ENCODE measurements around the gene PHF21A.

PHF21A gene

GRCh38 chr11:46121301-46121723 is at the start of gene PHF21A:
TSS of gene PHF21A (minus strand) at chr11:46121454. CDS start at chr11:46084219, 37,235 bp downstream.
- DNase-seq (ENCODE audit: low read depth in 3 of 3) = peak; percentile 84 to 87 (median 86)

DNA sequence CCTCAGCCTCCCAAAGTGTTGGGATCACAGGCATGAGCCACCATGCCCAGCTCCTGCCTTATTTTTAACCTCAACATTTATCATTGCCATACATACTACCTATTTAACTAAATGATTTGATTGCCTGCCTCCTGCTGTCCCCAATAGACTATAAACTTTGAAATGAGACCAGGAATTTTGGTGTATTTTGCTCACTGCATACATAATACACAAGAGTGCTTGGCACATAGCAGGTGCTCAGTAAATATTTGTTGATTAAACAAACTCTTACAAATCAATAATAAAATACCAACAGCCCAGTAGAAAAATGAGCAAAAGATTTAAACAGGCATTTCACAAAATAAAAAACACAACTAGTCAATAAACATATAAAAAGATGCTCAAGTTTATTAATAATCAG is 49.5 kb upstream of the PHF21A start:
- DNase-seq (ENCODE audit: low read depth in 3 of 3) = no peak

GRCh38 chr11:46162700-46163099 is 41.4 kb upstream of the PHF21A start:
- peak in 1 of 3 donors; percentile 4 for DNase-seq (ENCODE audit: low read depth in 3 of 3)

GRCh38 chr11:46161201-46161600 is 39.9 kb upstream of the PHF21A start:
- DNase-seq (ENCODE audit: low read depth in 3 of 3) = no peak

DNA sequence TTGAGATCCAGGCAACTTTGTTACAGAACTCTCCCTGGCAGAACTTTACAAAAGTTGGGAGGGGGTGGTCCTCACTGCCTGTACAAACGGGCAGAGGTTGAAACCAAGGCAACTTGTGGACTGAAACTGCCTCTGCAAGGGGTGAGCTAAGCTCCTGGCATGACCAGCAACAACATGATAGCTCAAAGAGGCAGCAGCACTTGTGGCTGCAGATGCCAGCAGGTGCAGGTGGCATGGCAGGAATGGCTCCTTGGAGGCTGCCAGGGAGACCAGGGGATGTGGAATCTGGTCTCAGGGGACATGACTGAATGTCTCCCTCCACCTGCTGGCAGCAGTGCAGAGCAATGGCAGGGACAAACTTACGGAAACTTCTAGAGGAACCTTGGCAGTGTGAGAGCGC is 38.8 kb upstream of the PHF21A start:
- DNase-seq (ENCODE audit: low read depth in 3 of 3) = no peak

GRCh38 chr11:46159680-46160079 is 38.4 kb upstream of the PHF21A start:
- DNase-seq (ENCODE audit: low read depth in 3 of 3) = no peak

- no peak for DNase-seq (ENCODE audit: low read depth in 3 of 3)
These were observed 28.6 kb upstream of the PHF21A start for GRCh38 chr11:46149826-46150225.

DNA sequence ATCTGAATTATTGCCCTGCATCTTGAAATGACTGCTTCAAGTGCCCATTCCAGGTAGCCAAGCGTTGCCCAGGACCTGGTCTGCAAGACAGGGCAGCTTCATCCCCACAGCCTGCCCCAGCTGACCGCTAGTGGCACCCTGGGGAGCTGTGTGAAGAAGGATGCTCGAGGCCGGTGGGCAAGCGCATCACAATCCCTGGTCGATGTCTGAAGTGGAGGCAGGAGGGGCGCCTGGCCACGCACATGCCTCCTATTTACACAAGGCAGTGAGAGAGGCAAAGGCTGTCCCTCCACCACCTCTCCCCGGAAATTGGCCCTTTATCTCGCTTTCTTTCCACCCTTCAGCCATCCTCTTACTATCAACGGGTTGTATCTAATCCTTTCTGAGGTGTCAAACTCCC is 28.1 kb upstream of the PHF21A start:
- no peak for DNase-seq (ENCODE audit: low read depth in 3 of 3)

- no peak for DNase-seq (ENCODE audit: low read depth in 3 of 3)
These were observed 23.5 kb upstream of the PHF21A start for GRCh38 chr11:46144741-46145140.

DNA sequence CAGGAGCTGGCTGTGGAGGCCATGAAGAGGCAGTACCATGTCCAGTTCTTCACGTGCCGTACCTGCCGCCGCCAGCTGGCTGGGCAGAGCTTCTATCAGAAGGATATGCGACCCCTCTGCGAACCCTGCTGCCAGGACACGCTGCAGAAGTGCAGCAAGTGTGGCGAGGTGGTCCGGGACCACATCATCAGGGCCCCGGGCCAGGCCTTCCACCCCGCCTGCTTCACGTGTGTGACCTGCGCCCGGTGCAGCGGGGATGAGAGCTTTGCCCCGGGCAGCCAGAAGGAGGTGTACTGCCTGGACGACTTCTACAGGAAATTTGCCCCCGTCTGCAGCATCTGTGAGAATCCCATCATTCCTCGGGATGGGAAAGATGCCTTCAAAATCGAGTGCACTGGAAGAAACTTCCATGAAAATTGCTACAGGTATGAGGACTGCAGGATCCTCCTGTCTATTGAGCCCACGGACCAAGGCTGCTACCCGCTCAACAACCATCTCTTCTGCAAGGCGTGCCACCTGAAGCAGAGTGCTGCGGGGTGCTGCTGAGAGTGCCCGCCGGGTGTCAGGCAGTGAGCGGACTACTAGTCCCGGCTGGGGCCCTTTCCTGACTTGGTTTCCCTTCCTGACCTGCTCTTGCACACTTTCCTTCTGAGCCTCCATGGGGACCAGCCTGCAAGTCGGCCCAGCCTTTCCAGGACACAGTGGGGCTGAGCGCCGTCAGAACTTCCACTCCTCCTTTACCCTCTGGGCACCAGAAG is 22.0 kb upstream of the PHF21A start:
- DNase-seq (ENCODE audit: low read depth in 3 of 3) = no peak

GRCh38 chr11:46142561-46142960 is 21.3 kb upstream of the PHF21A start:
- no peak for DNase-seq (ENCODE audit: low read depth in 3 of 3)

DNA sequence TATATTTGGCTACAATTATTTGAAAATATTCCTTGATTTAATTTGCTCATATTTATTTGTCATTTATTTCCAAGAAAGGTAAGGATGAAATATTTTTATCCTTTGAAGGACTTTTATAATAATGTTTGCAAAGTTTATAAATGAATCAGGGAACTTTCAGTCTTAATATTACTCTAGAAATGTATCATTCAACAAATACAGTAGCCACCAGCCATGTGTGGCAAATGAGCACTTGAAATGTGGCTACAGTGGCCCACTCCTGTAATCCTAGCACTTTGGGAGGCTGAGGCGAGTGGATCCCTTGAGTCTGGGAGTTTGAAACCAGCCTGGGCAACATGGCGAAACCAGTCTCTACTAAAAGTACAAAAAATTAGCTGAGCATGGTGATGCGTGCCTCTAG is 20.3 kb upstream of the PHF21A start:
- DNase-seq (ENCODE audit: low read depth in 3 of 3) = no peak

DNA sequence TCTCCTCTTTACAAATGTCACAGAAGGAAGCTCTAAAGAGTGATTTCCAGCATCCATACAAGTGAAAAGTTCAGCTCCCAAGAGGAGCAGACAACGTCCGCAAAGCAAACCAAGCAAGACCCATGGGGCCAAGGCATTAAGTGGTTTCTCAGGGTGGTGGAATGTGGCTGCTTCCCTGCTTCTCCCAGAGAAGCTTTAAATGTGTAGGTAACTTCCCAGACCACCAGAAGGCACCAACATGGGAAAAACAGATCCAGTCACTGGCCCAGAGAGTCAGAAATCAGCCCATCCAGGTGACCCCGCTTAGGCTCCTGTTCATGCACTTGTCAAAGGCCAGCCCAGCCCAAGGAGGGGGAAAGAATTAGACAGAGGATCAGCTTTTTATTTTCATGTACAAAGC is 13.3 kb upstream of the PHF21A start:
- no peak for DNase-seq (ENCODE audit: low read depth in 3 of 3)

GRCh38 chr11:46134061-46134460 is 12.8 kb upstream of the PHF21A start:
- DNase-seq (ENCODE audit: low read depth in 3 of 3) = no peak

DNA sequence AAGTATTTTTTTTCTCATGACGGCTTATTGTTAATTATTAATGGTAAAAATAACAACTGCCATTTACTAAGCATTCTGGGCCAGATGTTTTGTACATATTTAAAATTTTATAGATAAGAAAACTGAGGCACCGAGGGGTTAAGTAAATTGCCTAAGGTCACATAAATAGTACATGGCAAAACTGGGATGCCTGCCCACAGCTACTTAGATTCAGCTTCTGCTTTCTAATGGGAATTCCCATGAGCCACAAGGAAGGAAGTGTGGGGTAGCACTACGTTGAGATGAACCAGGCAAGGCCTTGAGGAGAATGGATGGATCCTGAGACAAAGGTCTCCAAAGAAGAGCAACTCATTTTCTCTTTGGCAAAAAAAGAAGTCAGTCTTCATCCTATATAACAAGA is 11.9 kb upstream of the PHF21A start:
- DNase-seq (ENCODE audit: low read depth in 3 of 3) = no peak

DNA sequence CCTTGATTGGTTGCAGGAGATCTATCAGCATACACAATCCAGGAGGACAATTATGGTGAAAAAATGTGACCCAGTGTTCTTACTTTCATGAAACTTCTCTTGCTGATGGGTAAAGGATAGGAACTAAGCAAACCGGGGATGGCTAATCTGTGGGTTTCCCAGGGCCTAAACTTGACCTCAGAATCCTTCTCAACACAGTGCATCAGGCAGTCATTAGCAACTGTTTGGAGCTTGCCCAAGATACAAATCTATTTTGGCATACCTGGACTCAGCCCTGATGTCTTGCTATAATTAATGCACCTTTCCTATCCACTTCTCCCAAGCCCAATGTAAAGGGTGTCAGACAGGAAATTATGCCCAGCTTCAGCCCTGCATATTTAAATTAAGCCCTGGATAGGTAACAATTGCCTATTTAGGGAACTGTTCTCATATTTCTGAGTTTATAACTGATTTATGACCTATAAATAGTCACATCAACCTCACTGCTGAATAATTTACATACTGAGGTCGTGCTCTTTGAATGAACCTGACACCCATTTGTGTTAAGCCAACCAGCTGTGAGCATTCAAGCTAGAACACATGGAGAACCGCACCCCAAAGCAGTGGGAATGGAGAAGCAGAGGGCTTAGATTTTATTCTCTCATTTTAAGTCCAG is 9.2 kb upstream of the PHF21A start:
- no peak for DNase-seq (ENCODE audit: low read depth in 3 of 3)

DNA sequence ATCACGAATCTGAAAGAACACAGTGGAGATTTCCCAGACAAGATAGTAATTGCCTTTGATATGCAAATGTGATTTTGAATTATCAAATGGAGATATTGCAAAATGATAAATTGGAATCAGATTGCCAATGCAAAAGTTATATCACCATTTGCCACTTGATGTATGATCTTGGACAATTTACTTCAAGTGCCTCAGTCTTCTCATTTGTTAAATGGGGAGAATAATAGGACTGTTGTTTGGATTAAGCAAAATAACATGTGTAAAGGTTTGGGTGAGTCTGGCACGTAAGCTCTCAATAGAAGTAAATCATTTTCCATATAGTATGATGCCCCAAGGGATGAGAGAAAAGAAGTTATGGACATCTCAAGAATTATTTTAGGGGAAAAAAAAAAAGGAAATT is 7.9 kb upstream of the PHF21A start:
- DNase-seq (ENCODE audit: low read depth in 3 of 3) = no peak

GRCh38 chr11:46127150-46127638 is 5.9 kb upstream of the PHF21A start:
- peak in 2 of 3 donors; percentile 29 to 30 for DNase-seq (ENCODE audit: low read depth in 3 of 3)

DNA sequence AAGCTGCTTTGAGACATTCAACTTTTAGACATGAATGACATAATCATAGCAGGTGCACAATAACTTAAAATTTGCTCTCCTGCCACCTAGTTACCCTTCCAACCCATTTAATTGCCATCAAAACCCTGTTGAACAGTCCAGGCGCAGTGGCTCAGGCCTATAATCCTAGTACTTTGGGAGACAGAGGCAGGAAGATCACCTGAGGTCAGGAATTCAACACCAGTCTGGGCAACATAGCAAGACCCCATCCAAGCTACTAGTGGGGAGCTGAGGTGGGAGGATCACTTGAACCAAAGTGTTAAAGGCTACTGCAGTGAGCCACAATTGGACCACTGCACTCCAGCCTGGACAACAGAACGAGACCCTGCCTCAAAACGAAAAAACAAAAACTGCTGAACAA is 4.0 kb upstream of the PHF21A start:
- DNase-seq (ENCODE audit: low read depth in 3 of 3) = no peak

- no peak for DNase-seq (ENCODE audit: low read depth in 3 of 3)
These were observed 1.9 kb upstream of the PHF21A start for GRCh38 chr11:46122945-46123715.

- peak; percentile 45 to 59 (median 52) for DNase-seq (ENCODE audit: low read depth in 3 of 3)
These were observed 647 bp upstream of the PHF21A start for GRCh38 chr11:46121724-46122477.

Measured in stimulated activated CD4-positive, alpha-beta T cell treated with anti-CD3 and anti-CD28 coated beads, TNF-alpha, amount 100 ng/mL, for 48 hours (primary cell).